Measurements from ENCODE around the gene CD244. TPM values are rescaled to one million over a fixed set of nuclear protein-coding genes. Genes with fewer than 3 reads are reported as not detected.

CD244 gene
- total and polyA plus RNA-seq, 8 donors = 0.43 to 3.7 (median 0.82) TPM

GRCh38 chr1:160830321-160831153 is 32.1 kb downstream of the CD244 start:
- intact Hi-C loops (cut with DNase I) = no loop called here
- Histone ChIP-seq H3K4me1 (peaks cover 0 to 2% of the 10 kb centered on the region in 2 donors), H3K4me3 (no peak overlapping the region), H3K27ac (no peak overlapping the region), H3K9me3 (no peaks in the 10 kb centered on the region), H3K27me3 (no peaks in the 10 kb centered on the region), H3K36me3 (no peaks in the 10 kb centered on the region)
- TF ChIP-seq CTCF (IDR thresholded peaks at IDR 0.05) = peak; percentile 44 to 65
- DNase-seq = peak; percentile 19 to 85 (median 58)
- peak; percentile 76 for ATAC-seq

GRCh38 chr1:160829766-160830165 is 32.9 kb downstream of the CD244 start:
- TF ChIP-seq CTCF (IDR thresholded peaks at IDR 0.05) = no peak
- Histone ChIP-seq H3K27me3 (no peaks in the 10 kb centered on the region), H3K9me3 (no peaks in the 10 kb centered on the region), H3K27ac (no peak overlapping the region), H3K4me3 (no peak overlapping the region), H3K36me3 (no peaks in the 10 kb centered on the region), H3K4me1 (no peaks in the 10 kb centered on the region)
- peak; percentile 7 for ATAC-seq
- DNase-seq = no peak
- intact Hi-C loops (cut with DNase I) = no loop called here

- peak in 1 of 4 donors; percentile 65 for DNase-seq
- ATAC-seq = peak; percentile 55
- TF ChIP-seq CTCF (IDR thresholded peaks at IDR 0.05) = no peak
- Histone ChIP-seq H3K36me3 (no peaks in the 10 kb centered on the region), H3K4me3 (no peak overlapping the region), H3K9me3 (no peaks in the 10 kb centered on the region), H3K27ac (no peak overlapping the region), H3K4me1 (no peaks in the 10 kb centered on the region), H3K27me3 (no peaks in the 10 kb centered on the region)
- intact Hi-C loops (cut with DNase I) = no loop called here
Observed at GRCh38 chr1:160827418-160827817, 35.3 kb downstream of the CD244 start.

- Histone ChIP-seq H3K27me3 (no peaks in the 10 kb centered on the region), H3K36me3 (no peaks in the 10 kb centered on the region), H3K4me1 (no peaks in the 10 kb centered on the region), H3K9me3 (no peaks in the 10 kb centered on the region), H3K4me3 (no peak overlapping the region), H3K27ac (no peak overlapping the region)
- TF ChIP-seq CTCF (IDR thresholded peaks at IDR 0.05) = no peak
- DNase-seq (no peak), ATAC-seq (peak; percentile 80)
- intact Hi-C loops (cut with DNase I) = no loop called here
Observed at GRCh38 chr1:160826546-160826945, 36.1 kb downstream of the CD244 start.

- intact Hi-C loops (cut with DNase I) = no loop called here
- Histone ChIP-seq H3K4me1 (no peaks in the 10 kb centered on the region), H3K4me3 (no peak overlapping the region), H3K27me3 (no peaks in the 10 kb centered on the region), H3K36me3 (no peaks in the 10 kb centered on the region), H3K27ac (no peak overlapping the region), H3K9me3 (no peaks in the 10 kb centered on the region)
- ATAC-seq (no peak), DNase-seq (no peak)
- TF ChIP-seq CTCF (IDR thresholded peaks at IDR 0.05) = no peak
Observed at GRCh38 chr1:160823296-160823695, 39.4 kb downstream of the CD244 start.

All from left lung (tissue), 10 donors.